Right atrium auricular region (tissue), 2 donors: Measurements from ENCODE around the gene DDI2. TPM values are rescaled to one million over a fixed set of nuclear protein-coding genes. Genes with fewer than 3 reads are reported as not detected.
"Not testable (repeated sequence)": the region's sequence is repeated elsewhere in the genome, so short reads cannot be mapped to it uniquely, and the experiment has no call there.

Experiments used
- DNase-seq: peaks from one replicate; pipeline ENCODE4 v3.0.0-alpha.2; 2019; ENCODE audit warnings: low spot score
- H3K27ac ChIP-seq, 2 donors: fragments of 200-600 bp; sonication (generic); 1 replicate in 1 of 2; 2 replicates in 1 of 2; pipeline ENCODE4 v1.5.1; 2016 to 2019
- H3K27me3 ChIP-seq, 2 donors: fragments of 200-600 bp; sonication (generic); one replicate each; pipeline versions ENCODE4 v1.5.1 to v1.6.0; 2017 to 2019
- H3K36me3 ChIP-seq: fragments of 200-600 bp; sonication (generic); one replicate; pipeline ENCODE4 v1.5.1; 2016
- H3K4me1 ChIP-seq, 2 donors: fragments of 200-600 bp; sonication (generic); one replicate each; pipeline versions ENCODE4 v1.5.1 to v1.6.0; 2017 to 2019
- H3K4me3 ChIP-seq, 2 donors: fragments of 200-600 bp; sonication (generic); 1 replicate in 1 of 2; 2 replicates in 1 of 2; pipeline ENCODE4 v1.5.1; 2017 to 2019; ENCODE audit warnings: mild to moderate bottlenecking in 1 of 2, moderate library complexity in 1 of 2
- H3K9me3 ChIP-seq, 2 donors: fragments of 200-600 bp; sonication (generic); one replicate each; pipeline ENCODE4 v1.5.1; 2019
- CTCF ChIP-seq, 2 donors: fragments of 200-600 bp; sonication (generic); IDR thresholded peaks; one replicate each; pipeline ENCODE4 v1.5.1; 2019; ENCODE audit warnings: antibody characterized with exemption in 2 of 2
- total RNA-seq, 2 donors: library from RNA; depleted of rRNA; stranded (reverse); fragments of >200 nt; gene quantifications; one replicate each; pipeline ENCODE4 v1.1.0, GENCODE V29; 2016

The DDI2 gene
- total RNA-seq, 2 donors from 2014 or later = 16.5 to 24.7 TPM

- H3K9me3 ChIP-seq = no peaks in the 10 kb centered on the region
- H3K4me3 ChIP-seq = no peak overlapping the region
- TF ChIP-seq CTCF (IDR thresholded peaks at IDR 0.05) = no peak
- peak overlapping the region; percentile 63 to 76 for H3K27ac ChIP-seq
- H3K4me1 ChIP-seq = peaks cover 0 to 54% of the 10 kb centered on the region in 2 donors
- H3K27me3 ChIP-seq = no peaks in the 10 kb centered on the region
- H3K36me3 ChIP-seq = peaks cover 11% of the 10 kb centered on the region
- no peak for DNase-seq
Observed at GRCh38 chr1:15692121-15692682, 74.9 kb downstream of the DDI2 start.

- peaks cover 11% of the 10 kb centered on the region for H3K36me3 ChIP-seq
- H3K4me1 ChIP-seq = peaks cover 0 to 60% of the 10 kb centered on the region in 2 donors
- no peak for DNase-seq
- no peaks in the 10 kb centered on the region for H3K27me3 ChIP-seq
- TF ChIP-seq CTCF (IDR thresholded peaks at IDR 0.05) = no peak
- no peak overlapping the region for H3K4me3 ChIP-seq
- H3K27ac ChIP-seq = peak overlapping the region; percentile 5 to 39
- H3K9me3 ChIP-seq = no peaks in the 10 kb centered on the region
Observed at GRCh38 chr1:15693371-15693770, 76.1 kb downstream of the DDI2 start.

- Histone ChIP-seq H3K36me3 (peaks cover 11% of the 10 kb centered on the region), H3K9me3 (no peaks in the 10 kb centered on the region), H3K27me3 (no peaks in the 10 kb centered on the region), H3K27ac (no peak overlapping the region), H3K4me3 (no peak overlapping the region), H3K4me1 (peaks cover 0 to 61% of the 10 kb centered on the region in 2 donors)
- no peak for TF ChIP-seq CTCF (IDR thresholded peaks at IDR 0.05)
- DNase-seq = no peak
Observed at GRCh38 chr1:15696956-15697521, 79.8 kb downstream of the DDI2 start.

- DNase-seq = no peak
- no peaks in the 10 kb centered on the region for H3K27me3 ChIP-seq
- no peak overlapping the region for H3K27ac ChIP-seq
- H3K4me1 ChIP-seq = peaks cover 0 to 64% of the 10 kb centered on the region in 2 donors
- no peaks in the 10 kb centered on the region for H3K9me3 ChIP-seq
- H3K4me3 ChIP-seq = no peak overlapping the region
- peaks cover 11% of the 10 kb centered on the region for H3K36me3 ChIP-seq
- no peak for TF ChIP-seq CTCF (IDR thresholded peaks at IDR 0.05)
Observed at GRCh38 chr1:15698201-15698600, 80.9 kb downstream of the DDI2 start.

GRCh38 chr1:15699321-15699720, 82.1 kb downstream of the DDI2 start:
- not testable (repeated sequence) for H3K27ac ChIP-seq, DNase-seq, H3K27me3 ChIP-seq, H3K4me3 ChIP-seq, H3K9me3 ChIP-seq
- H3K36me3 ChIP-seq = peaks cover 11% of the 10 kb centered on the region
- peaks cover 0 to 66% of the 10 kb centered on the region in 2 donors for H3K4me1 ChIP-seq

GRCh38 chr1:15700508-15700907, 83.2 kb downstream of the DDI2 start:
- peaks cover 11% of the 10 kb centered on the region for H3K36me3 ChIP-seq
- peaks cover 0 to 71% of the 10 kb centered on the region in 2 donors for H3K4me1 ChIP-seq
- peak overlapping the region; percentile 33 to 40 for H3K27ac ChIP-seq
- TF ChIP-seq CTCF (IDR thresholded peaks at IDR 0.05) = no peak
- H3K4me3 ChIP-seq = no peak overlapping the region
- DNase-seq = no peak
- H3K27me3 ChIP-seq = no peaks in the 10 kb centered on the region
- H3K9me3 ChIP-seq = no peaks in the 10 kb centered on the region
